Measurements from ENCODE around the gene LAPTM4A. TPM values are rescaled to one million over a fixed set of nuclear protein-coding genes. Genes with fewer than 3 reads are reported as not detected.

The LAPTM4A gene
- total RNA-seq, 1 experiment from 2014 or later = 131 TPM

DNA sequence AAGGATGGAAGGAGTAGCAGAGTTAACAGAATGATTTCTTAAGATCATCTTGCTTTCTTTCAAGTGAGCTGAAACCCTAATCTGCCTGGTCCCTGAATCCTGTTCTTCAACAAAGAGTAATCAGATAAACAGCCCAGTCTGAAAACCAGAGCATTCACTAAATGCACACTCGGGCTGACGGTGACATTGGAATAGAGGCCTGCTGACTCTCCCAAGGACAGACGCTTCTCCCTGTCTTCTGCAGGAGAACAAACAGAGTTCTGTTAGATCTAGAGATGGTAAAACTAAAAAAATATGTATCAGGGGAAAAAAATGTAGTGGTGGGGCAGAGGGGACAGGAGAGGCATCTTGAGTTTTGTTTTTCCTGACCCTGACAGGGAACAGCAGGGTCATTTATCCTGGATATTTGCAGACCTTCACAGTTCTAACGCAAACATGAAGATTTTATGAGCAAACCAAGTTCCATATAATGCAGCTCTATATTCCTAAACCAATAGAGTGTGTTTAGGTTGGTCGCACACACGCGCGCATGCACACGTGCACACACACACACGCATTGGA is 46.3 kb downstream of the LAPTM4A start:
- H3K4me2 ChIP-seq (ENCODE audit: insufficient read depth, insufficient read length, low read length) = no peak overlapping the region
- TF ChIP-seq CTCF (conservative IDR thresholded peaks at IDR 0.05) = no peak
- no CpG with 5 or more reads among the region's 10 CpGs for WGBS (ENCODE audit: extremely low coverage, insufficient read length, low lambda C conversion rate)
- H3K27ac ChIP-seq (ENCODE audit: insufficient read length, low read depth, low read length) = no peak overlapping the region
- H3K4ac ChIP-seq (ENCODE audit: low read depth, low read length) = no peak overlapping the region
- H3K23ac ChIP-seq (ENCODE audit: insufficient read length, low read depth, low read length) = no peak overlapping the region
- H4K20me1 ChIP-seq (ENCODE audit: control insufficient read depth, insufficient read depth, insufficient read length) = no peaks in the 10 kb centered on the region
- Mint-ChIP-seq H3K27me3 (ENCODE audit: low read depth) (no peaks in the 10 kb centered on the region), H3K4me3 (no peak overlapping the region), H3K4me1 (no peaks in the 10 kb centered on the region), H3K36me3 (ENCODE audit: insufficient read depth in 1 of 3, low read depth in 3 of 3) (0 out of 7 replicates have a peak, but pooled peaks cover 0 to under 1% (median 0%) of the 10 kb centered on the region in 3 experiments), H3K9me3 (no peaks in the 10 kb centered on the region), H3K27ac (no peak overlapping the region)
- H2BK120ac ChIP-seq (ENCODE audit: low read depth, low read length, poor library complexity, severe bottlenecking) = no peak overlapping the region
- no peak overlapping the region for H4K91ac ChIP-seq (ENCODE audit: insufficient read length, low read depth, low read length)
- no peaks in the 10 kb centered on the region for H3K23me2 ChIP-seq (ENCODE audit: insufficient read length, low read depth, low read length, poor library complexity, severe bottlenecking)
- no peak for DNase-seq
- no peak overlapping the region for H4K8ac ChIP-seq (replicated peaks; ENCODE audit: insufficient read length, low read depth, low read length)
- H3K9me3 ChIP-seq (ENCODE audit: control insufficient read depth, low read depth, low read length) = no peaks in the 10 kb centered on the region
- H2AFZ ChIP-seq (ENCODE audit: low read length) = no peak overlapping the region
- H3K18ac ChIP-seq (ENCODE audit: insufficient read length, low read depth, low read length) = no peak overlapping the region
- H3T11ph ChIP-seq (ENCODE audit: low read length) = no peak overlapping the region
- no peak overlapping the region for H3K56ac ChIP-seq (ENCODE audit: insufficient read length, low read depth, low read length)
- H3K14ac ChIP-seq (ENCODE audit: insufficient read depth, low read length) = no peak overlapping the region
- no peak overlapping the region for H2BK5ac ChIP-seq (ENCODE audit: insufficient read length, low read length)
- no peaks in the 10 kb centered on the region for H3K79me1 ChIP-seq (ENCODE audit: insufficient read depth, low read depth, low read length, poor library complexity, severe bottlenecking)
- H2BK12ac ChIP-seq (ENCODE audit: insufficient read length, low read depth, low read length) = no peak overlapping the region
- H2BK20ac ChIP-seq (ENCODE audit: low read depth, low read length, poor library complexity, severe bottlenecking) = no peak overlapping the region
- H2AK5ac ChIP-seq (ENCODE audit: insufficient read length, low read length) = no peak overlapping the region
- H2BK15ac ChIP-seq (ENCODE audit: low read depth, low read length) = no peak overlapping the region
- H3K79me2 ChIP-seq (ENCODE audit: insufficient read depth, low read length) = no peaks in the 10 kb centered on the region
- H3K4me1 ChIP-seq (ENCODE audit: insufficient read depth, low read length) = no peaks in the 10 kb centered on the region
- H4K5ac ChIP-seq (ENCODE audit: insufficient read length, low read depth, low read length) = no peak overlapping the region
- H3K9ac ChIP-seq (ENCODE audit: extremely low read depth, insufficient read length, low read length) = no peak overlapping the region
- no peaks in the 10 kb centered on the region for H3K27me3 ChIP-seq (ENCODE audit: insufficient read depth, low read length)

Measured in H9 (cell line).